Stimulated activated CD4-positive, alpha-beta T cell treated with anti-CD3 and anti-CD28 coated beads, Interleukin-15, amount 100 ng/mL, for 24 hours (primary cell): ENCODE data around the gene GPR158.

Source experiments
- DNase-seq: peaks from one replicate; pipeline ENCODE4 v3.0.0-alpha.2; 2020

GPR158 gene

GRCh38 chr10:25441270-25441669 is 266.5 kb downstream of the GPR158 start:
- no peak for DNase-seq

DNA sequence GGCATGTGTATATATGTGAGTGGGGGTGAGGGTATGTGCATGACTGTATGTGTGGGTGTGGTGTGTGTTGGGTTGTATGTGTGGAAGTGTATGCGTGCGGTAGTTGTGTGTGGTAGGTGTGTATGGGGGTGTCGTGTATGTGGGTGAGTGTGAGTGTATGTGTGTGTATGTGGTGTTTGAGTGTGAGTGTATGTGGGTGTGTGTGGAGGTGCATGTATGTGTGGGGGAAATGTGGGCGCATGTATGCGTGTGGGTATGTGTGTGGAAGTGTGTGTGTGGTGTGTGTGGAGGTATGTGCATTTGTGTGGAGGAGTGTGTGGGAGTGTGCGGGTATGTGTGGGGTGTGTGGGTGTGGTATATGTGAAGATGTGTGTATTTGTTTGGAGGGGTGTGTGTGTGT is 269.5 kb downstream of the GPR158 start:
- no peak for DNase-seq

DNA sequence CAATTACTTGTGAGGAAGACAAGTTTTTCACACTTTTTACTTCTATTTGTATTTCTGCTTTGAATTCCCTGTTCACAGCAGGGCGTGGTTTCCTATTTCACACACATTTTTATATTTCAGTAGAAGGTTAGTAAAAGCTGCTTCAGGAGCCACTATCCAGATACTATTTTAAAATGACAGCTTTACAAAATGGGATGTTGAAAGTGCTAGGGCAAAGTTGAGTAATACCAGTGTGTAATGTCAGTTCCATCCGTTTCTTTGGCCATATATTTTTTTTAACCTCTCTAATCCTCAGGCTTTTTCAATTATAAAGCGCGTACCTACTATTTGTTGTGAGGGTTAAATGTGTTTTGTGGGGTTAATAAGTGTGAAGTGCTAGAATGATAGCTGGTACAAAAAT is 276.6 kb downstream of the GPR158 start:
- DNase-seq = no peak

DNA sequence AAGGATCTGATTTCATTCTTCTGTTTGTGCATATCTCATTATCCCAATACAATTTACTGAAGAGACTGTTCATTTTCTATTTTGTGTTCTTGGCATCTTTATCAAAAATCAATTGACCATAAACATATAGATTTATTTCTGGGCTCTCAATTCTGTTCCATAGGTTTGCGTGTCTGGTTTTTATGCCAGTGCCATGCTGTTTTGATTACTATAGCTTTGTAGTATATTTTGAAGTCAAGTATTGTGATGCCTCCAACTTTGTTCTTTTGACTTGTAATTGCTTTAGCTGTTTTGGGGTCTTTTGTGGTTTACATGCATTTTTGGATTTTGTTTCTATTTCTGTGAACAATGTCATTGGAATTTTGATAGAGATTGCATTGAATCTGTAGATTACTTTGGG is 278.8 kb downstream of the GPR158 start:
- no peak for DNase-seq

GRCh38 chr10:25455980-25456567 is 281.3 kb downstream of the GPR158 start:
- no peak for DNase-seq

GRCh38 chr10:25457552-25457951 is 282.8 kb downstream of the GPR158 start:
- DNase-seq = no peak

DNA sequence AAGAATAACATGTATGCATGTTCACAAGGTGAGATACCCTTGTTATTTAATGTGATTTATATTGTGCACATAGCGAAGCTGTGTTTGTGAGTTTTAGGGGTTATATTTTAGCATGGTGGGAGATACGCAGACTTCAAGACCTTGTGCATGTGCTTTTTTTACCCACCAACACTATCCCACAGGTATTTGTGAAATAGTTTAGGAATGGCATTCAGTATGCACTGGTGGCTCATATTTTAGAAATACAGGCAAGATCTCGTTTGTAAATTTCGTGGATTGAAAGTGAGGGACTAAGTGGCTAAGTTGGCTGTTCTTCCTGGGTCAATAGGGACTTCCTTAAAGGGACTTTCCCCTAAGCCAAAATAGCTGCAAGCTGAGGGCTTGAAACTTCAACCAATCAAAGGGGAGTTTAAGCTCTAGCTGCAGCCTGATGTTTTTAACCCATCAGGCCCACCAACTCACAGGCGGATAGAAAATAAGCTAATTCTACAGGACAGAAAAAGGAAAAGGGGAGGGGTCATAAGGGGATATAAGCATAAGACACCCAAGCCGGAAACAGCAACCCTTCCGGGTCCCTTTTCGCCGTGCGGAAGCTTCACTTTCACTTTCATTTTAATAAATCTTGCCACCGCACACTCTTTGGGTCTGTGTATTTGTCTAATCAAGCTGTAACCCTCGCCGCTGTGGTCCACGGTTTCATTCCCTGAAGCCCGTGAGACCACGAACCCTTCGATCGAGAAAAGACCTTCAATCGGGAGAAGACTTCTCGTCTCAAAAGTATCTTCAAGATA is 291.0 kb downstream of the GPR158 start:
- DNase-seq = no peak

DNA sequence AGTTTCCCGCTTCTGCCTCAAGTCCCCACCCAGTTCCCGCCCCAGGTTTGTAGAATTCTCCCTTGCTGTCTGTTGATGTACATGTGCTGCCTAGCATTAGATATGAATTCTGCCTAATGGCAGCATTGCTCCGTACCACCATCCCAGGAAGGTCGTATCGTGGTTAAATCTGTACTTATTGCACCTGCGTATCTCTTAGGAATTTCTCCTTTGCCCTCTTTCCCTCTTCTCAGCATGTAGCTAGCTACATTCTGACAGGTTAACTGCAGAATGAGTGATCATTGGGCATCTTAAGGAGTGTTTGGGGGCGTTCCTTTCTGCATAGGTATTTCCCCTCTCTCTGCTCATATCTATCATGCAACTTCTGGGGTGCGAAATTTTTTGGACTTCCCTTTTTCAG is 293.1 kb downstream of the GPR158 start:
- no peak for DNase-seq

GRCh38 chr10:25481467-25481866 is 306.7 kb downstream of the GPR158 start:
- no peak for DNase-seq

- DNase-seq = no peak
Observed at GRCh38 chr10:25483999-25484398, 309.2 kb downstream of the GPR158 start.

DNA sequence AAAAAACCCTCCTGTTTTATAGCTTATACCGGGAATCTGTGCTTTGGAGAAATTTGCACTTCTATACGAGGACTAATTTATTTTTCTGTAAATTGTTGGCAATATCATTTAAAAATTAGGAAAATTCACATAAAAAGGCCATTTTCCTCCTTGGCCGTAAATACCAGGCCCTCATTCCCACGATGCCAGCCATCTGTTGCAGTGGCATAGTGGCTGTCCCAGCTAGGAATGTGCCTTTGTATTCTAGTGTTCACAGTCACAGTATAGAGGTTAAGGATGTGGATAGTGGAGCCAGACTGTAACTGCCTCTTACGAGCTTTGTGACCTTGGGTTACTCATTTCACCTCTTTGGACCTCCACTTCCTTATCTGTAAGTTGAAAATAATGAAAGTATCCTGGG is 312.5 kb downstream of the GPR158 start:
- DNase-seq = no peak

DNA sequence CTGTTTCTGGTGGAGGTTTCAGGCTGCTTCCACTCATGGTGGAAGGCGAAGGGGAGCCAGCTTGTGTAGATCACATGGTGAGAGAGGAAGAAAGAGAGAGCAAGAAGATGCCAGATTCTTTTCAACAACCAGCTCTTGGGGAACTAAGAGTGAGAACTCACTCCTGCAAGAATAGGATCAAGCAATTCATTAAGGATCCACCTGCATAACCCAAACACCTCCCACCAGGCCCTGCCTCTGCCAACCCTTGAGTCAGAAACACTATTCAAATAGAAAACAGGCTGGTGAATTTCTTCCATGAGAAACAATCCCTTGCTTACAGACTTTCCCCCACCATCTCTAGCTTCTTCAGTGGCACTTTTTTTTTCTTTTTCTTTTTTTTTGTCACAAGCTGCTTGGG is 317.2 kb downstream of the GPR158 start:
- no peak for DNase-seq

GRCh38 chr10:25492680-25493079 is 317.9 kb downstream of the GPR158 start:
- DNase-seq = no peak

GRCh38 chr10:25493122-25493893 is 318.5 kb downstream of the GPR158 start:
- DNase-seq = no peak

DNA sequence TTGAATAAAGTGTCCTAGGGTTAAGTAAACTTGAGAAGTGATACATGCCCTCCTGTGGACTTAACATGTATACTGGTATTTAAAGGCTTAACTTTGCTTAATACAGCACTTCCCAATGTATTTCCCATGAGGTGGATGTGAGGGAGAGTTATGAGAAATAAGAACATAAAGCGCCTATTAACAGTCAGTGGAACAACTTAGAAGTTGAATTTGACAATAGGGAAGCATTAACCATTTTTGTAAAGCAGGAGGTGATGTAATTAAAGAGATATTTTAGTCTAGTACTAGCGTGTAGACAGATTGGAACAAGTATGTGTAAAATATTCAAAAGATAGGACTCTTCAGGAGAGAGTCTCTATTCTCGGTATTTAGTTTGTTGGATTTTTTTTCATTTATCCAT is 322.4 kb downstream of the GPR158 start:
- no peak for DNase-seq

- no peak for DNase-seq
Observed at GRCh38 chr10:25498645-25499044, 323.8 kb downstream of the GPR158 start.

DNA sequence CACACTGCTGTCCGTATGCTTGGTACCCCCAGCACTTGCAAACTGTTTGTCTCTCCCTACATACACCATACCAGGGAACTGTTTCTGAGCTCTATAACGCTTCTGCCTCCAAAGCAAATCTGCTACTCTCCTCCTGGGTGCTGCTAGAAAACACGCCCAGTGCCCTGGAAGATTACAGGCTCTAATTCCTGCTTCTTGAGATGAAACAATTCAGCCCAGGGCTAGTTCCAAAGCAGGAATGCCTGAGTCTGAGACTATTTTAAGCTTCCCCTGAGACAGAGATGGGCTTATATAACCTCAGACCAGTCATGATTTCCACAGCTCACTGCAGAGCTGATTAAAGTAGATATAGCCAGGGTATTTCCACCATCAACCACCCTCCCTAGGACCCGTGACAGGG is 327.1 kb downstream of the GPR158 start:
- no peak for DNase-seq

GRCh38 chr10:25502453-25502852 is 327.7 kb downstream of the GPR158 start:
- DNase-seq = no peak

GRCh38 chr10:25504306-25504705 is 329.5 kb downstream of the GPR158 start:
- no peak for DNase-seq

DNA sequence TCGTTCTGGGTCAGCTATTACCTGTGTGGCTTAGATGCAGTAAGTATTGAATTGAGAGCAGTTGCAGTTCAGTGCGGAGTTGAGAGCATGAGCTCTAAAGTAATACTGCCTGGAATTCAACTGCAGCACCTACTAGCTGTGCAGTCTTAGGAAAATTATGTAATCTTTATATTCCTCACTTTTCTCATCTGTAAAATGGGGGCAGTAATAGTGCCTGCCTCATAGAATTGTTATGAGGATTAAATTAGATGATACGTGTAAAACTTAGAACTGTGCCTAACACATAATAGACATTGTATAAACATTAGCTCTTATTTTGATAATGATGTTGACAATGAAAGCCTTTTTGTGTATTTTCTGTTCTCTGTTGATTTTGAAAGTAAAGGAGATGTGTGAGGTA is 330.0 kb downstream of the GPR158 start:
- no peak for DNase-seq

GRCh38 chr10:25505466-25505865 is 330.7 kb downstream of the GPR158 start:
- DNase-seq = no peak

GRCh38 chr10:25506821-25507335 is 332.1 kb downstream of the GPR158 start:
- DNase-seq = no peak

GRCh38 chr10:25508112-25508815 is 333.5 kb downstream of the GPR158 start:
- DNase-seq = no peak
